Medulla oblongata (tissue), 1 donor: Measurements from ENCODE around the gene ATP8B1.

Experiments used
- DNase-seq: peaks from one replicate; pipeline ENCODE4 v3.0.0-alpha.2; 2015; ENCODE audit errors: extremely low spot score

Gene ATP8B1

GRCh38 chr18:57819119-57819518, 16.0 kb upstream of the ATP8B1 start:
- DNase-seq, result no peak

DNA sequence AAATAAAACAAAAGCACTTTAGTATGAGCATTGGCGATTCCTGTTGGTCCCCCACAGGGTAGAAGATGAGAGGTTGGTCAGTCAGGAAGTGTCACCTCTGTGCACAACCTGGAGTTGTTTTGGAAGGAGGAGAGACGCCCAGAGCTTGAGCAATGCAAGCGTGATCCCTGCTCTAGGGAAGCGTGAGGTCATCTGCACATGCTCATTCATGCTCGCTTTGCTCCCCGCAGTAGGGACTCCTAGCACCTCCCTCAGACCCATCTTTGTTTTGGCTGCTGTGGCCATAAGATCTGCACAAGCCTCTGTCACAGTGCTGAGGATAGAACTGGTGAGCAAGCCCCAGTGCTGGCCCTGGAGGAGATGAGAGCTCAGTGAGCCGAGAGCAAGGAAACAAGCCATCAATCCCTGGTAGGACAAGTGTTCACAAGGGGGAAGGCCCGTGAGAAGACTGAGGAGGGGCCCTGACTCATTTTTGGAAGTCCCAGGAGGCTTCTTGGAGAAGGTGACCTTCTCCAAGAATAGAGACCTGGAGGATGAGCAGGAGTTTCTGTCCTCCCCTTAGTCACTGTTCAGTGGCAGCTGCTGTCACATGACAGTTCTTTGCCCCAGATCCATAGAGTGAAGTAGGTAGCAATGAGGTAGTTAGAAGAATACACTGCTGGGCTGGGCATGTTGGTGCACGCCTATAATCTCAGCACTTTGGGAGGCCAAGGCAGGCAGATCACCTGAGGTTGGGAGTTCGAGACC, 13.3 kb upstream of the ATP8B1 start:
- DNase-seq, result no peak

- no peak for DNase-seq
Observed at GRCh38 chr18:57814555-57814954, 11.4 kb upstream of the ATP8B1 start.

DNA sequence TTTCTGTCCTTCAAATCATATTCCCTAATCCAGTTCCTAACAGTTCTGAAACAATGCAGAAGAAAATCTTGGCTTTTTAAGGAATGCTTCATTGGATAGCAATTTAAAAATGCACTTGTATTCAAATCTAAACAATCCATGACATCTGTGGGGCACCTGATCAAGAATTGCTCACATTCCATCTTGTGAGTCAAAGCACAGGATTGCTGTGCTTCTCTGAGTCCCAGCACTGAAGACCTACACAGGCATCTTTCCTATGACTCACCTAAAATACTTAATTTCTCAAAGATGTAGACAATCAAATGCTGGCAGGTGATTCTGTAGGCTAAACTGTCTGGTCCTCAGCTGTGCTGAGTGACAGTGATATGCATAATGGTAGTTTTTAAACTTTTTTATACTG, 10.1 kb upstream of the ATP8B1 start:
- DNase-seq, result no peak

DNA sequence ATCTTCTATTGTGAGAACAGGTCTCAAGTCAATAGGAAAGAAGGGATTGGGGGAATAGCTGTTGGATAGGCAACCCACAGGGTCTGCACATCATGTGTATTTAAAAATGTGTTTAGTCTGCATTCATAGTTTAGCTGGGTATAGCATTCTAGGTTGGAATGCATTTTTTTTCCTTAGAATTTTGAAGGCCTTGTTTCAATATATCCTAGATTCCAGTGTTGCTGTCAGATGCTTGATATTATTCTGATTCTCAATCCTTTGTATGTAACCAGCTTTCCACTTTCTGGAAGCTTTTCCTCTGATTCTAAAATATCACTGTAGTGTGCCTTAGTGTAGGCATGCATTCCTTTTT, 9.0 kb upstream of the ATP8B1 start:
- DNase-seq, result no peak

DNA sequence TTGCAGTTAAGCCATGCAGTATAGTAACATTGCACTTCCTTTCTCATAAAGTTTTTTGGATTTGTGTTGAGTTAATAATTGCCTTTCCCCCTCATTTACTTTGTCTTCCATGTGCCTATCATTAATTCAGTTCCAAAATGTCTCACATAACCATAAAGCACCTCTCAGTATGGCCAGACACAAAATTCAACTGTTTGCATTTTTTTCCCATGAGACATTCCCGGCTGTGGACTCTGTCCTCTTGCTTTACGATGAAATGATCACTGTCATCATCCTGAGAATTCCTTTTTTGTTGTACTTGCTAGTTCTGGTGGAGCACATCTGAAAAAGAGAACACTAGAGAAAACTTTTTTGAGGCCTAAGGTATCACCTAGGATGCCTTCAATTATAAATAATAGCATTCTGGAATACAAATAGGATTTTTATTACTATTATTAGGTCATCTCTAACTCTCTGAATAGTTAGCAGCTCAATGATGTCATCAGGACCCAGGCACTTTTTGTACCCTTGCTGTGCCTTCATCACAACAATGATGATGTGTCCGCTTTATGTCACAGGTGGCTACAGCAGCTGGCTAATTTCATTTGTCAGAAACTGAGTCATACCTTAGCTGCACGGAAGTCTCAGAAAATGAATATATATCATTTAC, 8.5 kb upstream of the ATP8B1 start:
- DNase-seq, result no peak

GRCh38 chr18:57809190-57809589, 6.1 kb upstream of the ATP8B1 start:
- DNase-seq, result no peak

DNA sequence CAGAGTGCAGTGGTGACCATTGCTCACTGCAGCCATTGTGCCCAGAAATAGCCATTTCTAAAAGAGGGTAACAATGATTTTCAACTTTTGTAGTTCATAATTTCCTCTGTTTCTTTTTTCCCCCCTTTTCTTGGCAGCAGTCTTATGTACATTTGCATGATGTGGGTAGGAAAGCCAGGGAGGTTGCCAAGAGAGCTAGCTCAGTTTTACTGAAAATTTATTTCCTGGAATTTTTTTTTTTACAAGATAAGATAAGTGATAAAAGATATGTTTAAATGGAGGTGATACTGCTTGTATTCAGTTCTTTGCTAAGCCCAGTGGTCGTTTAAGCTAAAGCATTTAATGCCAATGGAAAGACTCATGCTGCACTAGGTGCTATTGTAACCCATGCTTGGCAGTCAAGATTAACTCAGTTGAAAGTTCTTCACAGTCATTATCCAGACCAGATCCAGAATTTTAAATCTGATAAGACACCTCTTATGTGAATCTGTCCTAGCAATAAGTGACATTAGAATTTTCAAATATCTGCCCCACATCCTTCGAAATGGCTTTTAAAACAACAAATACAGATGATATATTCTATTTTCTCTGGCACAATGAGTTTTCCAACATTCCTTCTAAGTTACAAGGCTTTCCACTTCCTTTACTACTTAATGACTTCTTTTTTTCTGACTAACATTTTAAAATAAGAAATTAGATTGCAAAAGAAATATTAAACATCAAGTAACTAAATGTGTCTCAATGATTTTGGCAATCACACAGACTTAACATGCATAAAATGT, 4.4 kb upstream of the ATP8B1 start:
- no peak for DNase-seq

DNA sequence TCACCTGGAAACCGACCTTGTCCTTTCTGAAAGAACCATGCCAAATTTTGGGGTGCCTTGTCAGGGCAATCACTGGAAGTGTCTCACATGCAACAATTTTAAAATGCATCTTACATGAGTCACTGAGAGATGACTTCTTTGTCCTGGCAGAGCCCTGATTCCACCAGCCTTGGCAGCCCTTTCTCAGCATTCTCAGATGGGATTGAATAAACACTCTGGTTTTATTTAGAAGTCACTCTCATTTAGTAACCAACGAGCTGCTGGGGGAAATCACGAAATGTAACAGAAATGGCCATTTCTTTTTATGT, 3.8 kb upstream of the ATP8B1 start:
- no peak for DNase-seq

- DNase-seq, result no peak
Observed at GRCh38 chr18:57806201-57806977, 3.3 kb upstream of the ATP8B1 start.

DNA sequence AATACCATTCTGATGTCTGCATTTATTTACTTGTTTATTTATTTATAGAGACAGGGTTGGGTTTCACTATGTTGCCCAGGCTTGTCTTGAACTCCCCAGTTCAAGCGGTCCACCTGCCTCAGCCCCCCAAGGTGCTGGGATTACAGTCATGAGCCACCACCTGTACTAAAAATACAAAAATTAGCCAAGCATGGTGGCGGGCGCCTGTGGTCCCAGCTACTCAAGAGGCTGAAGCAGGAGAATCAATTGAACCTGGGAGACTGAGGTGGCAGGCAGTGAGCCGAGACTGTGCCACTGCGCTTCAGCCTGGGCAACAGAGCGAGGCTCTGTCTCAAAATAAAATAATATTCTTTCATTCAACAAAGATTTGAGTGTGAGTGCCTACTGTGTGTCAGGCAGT, 2.0 kb upstream of the ATP8B1 start:
- DNase-seq, result no peak

- DNase-seq, result no peak
Observed at GRCh38 chr18:57804557-57804956, 1.4 kb upstream of the ATP8B1 start.

DNA sequence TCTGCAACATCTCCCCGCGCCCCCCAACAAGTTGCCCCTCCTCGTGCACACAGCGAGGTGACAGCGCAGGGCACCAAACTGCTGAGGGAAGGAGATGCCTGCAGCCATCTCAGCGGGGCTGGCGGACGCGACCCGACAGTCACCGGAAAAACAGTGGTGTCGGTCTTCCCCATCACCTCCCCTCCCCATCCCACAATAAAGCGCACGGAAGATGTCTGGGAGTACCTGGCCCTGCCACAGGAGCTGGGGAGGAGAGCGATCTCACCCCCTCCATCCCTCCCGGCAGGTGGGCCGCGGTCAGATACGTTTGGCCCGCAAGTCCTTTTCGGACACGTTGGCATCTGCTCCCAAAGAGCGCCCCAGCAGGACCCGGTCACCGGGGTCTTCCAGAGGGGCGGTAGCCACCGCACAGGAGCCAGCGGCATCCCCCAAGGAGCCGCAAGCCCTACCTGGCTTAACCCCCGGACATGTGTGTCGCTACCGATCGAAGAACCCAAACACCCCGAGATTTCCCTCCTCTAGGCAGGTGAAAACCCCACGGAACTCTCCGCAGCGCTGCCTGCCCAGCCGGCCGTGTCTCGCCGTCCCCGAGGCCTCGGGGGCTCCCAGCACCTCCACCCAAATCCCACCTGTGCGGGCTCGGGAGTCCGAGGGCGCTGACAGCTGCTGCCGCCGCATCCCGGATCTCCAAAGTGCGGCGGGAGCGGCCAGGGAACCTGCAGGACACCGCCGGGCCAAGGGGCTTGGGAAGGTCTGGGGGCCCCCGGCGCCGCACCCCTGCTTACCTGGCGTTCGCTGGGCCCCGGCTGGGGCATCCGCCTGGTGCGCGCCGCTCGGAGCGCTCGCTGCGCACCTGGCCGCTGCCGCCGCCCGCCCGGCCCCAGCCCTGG, 657 bp downstream of the ATP8B1 start:
- no peak for DNase-seq

GRCh38 chr18:57801761-57802212, 1.3 kb downstream of the ATP8B1 start:
- DNase-seq, result no peak

- DNase-seq, result no peak
Observed at GRCh38 chr18:57801325-57801724, 1.8 kb downstream of the ATP8B1 start.

DNA sequence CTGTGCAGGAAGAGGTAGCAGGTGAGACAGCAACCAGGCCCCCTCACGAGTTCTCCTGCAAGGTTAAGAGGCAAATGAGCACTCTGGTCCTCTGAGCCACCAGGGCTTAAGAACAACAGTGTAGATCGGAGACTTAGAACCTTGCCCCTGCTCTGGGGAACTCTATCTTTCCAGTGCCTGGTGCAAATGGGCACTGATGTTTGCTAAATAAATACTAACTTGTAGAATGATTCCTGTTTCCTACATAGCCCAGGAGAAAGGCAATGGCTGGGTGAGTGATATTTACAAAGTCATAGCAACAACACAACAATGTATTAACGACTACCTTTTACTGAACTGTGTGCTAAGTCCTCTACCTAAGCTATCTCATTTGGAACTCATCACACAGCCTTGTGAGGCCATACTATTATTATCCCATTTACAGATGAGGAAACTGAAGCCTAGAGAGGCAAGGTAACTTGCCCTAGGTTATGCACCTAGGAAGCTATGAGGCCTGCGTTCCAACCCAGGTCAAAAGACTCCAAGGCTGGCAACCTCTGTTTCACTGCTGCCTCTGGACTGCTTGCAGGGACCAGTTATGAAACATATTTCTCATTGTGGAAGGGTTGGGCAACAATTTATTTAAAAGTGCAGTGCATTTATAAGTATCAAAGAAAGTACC, 4.3 kb downstream of the ATP8B1 start:
- DNase-seq, result no peak

DNA sequence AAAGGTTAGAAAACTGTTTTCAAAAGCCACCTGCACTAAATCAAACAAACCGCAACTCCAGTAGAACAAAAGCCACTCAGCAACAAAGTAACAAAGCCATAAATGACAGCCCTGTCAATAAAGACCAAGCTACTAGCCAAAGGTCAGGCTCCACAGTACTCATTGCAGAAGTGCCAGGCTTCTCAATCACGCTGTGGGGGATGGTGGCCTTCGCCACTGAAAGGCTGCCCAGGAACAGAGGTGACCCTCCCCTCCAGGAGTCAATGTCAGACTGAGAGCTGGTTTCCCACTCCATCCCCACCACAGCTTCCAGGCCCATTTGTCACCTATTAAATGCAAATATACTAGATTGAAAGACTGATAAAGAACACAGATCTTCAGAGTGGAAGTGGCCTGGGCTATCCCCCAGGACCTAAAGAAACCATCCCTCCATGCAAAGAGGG, 5.9 kb downstream of the ATP8B1 start:
- DNase-seq, result no peak

- no peak for DNase-seq
Observed at GRCh38 chr18:57794951-57795728, 8.0 kb downstream of the ATP8B1 start.

DNA sequence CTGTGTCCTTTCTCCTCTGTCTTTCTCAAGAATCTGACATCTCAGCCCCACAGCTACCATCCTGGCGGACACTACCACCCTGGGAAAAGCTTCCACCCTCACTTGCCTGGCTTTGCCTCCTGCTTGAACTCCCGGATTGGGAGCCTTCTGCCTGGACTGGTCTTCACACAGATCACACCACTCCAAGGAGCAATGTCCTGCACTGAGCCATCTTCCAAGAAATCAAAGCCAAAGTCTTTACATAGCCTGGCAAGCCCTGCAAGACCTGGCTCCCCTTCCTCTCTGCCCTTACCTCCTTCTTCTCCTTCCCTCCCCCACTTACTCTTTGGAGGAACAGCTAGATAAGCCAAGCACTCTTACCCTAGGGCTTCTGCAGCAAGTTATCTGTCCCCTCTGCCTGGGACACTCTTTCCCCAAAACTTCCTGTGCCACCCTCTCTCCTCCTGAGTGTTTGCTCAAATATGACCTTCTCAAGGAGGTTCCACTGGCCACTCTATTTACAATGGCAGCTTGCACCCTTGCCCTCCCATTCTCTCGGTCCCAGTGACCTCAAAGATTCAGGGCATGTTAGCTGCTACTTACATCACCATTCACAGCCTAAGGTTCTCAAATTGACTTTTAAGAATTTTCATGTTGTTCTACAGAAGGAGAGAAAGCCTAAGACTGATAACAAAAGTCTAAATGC, 9.7 kb downstream of the ATP8B1 start:
- DNase-seq, result no peak
